Transverse colon (tissue), 4 donors: ENCODE measurements around the gene TMEM178B. TPM values are rescaled to one million over a fixed set of nuclear protein-coding genes. Genes with fewer than 3 reads are reported as not detected.

Source experiments
- DNase-seq: peaks from one replicate; pipeline ENCODE4 v3.0.0-alpha.2; 2019
- H3K27ac ChIP-seq, 4 donors: fragments of 200-600 bp; sonication (generic); 2 replicates each; pipeline ENCODE4 v1.5.1; 2016 to 2018; ENCODE audit warnings: inconsistent platforms in 4 of 4
- H3K27me3 ChIP-seq: fragments of 200-600 bp; sonication (generic); 2 replicates; pipeline ENCODE4 v1.5.1; 2017; ENCODE audit warnings: inconsistent platforms
- H3K36me3 ChIP-seq, 4 donors: fragments of 200-600 bp; sonication (generic); 2 replicates each; pipeline ENCODE4 v1.5.1; 2017 to 2019; ENCODE audit warnings: inconsistent platforms in 4 of 4
- H3K4me1 ChIP-seq, 4 donors: fragments of 200-600 bp; sonication (generic); 2 replicates each; pipeline ENCODE4 v1.5.1; 2017 to 2020; ENCODE audit warnings: inconsistent platforms in 4 of 4
- H3K4me3 ChIP-seq, 4 donors: fragments of 200-600 bp; sonication (generic); 1 replicate in 1 of 4; 2 replicates in 3 of 4; pipeline versions ENCODE4 v1.5.1 to v1.6.1; 2017 to 2019; ENCODE audit warnings: inconsistent platforms in 4 of 4
- H3K9me3 ChIP-seq, 2 donors: fragments of 200-600 bp; sonication (generic); 2 replicates each; pipeline ENCODE4 v1.5.1; 2017 to 2019; ENCODE audit warnings: inconsistent platforms in 2 of 2
- EP300 ChIP-seq: sonication (generic); formaldehyde crosslinking; IDR thresholded peaks from one replicate; pipeline ENCODE4 v1.6.1; 2017; ENCODE audit warnings: antibody characterized with exemption, low read depth
- POLR2A ChIP-seq: fragments of 450-650 bp; IDR thresholded peaks from one replicate; pipeline ENCODE4 v1.6.1; 2016; ENCODE audit warnings: antibody characterized with exemption, mild to moderate bottlenecking, moderate library complexity
- POLR2AphosphoS5 ChIP-seq, 3 donors: sonication (generic); formaldehyde crosslinking; IDR thresholded peaks; one replicate each; pipeline ENCODE4 v1.6.1; 2016; ENCODE audit warnings: antibody characterized with exemption in 3 of 3
- WGBS, 2 donors: methylation state at CpG; one replicate each; pipeline ENCODE4 v1.1.5; 2018; ENCODE audit warnings: low coverage in 1 of 2; 5-methylcytosine and 5-hydroxymethylcytosine counted together
- in situ Hi-C, 4 donors: fragments of 200-750 bp; cut with MboI; loops; one replicate each; pipeline versions ENCODE4 v1.15.0 to v1.15.1; 2017; ENCODE audit warnings: low sequenced_read_pairs in 3 of 4, low pct_ligation_motif_present in 1 of 4, low pct_unique_long_range_greater_than_20kb in 1 of 4
- intact Hi-C: fragments of 100-400 bp; cut with DNase I; formaldehyde crosslinking; loops from one replicate; pipeline ENCODE4 v1.15.1; 2023; ENCODE audit warnings: low total_unique reads
- total RNA-seq, 4 donors: library from RNA; depleted of rRNA; stranded (reverse); fragments of >200 nt; gene quantifications; one replicate each; pipeline ENCODE4 v1.1.0, GENCODE V29; 2016
- TF ChIP-seq, protein P1 (sequence below), 5 experiments: fragments of 200-600 bp in 3 of 5; fragments of 450-650 bp in 2 of 5; sonication (generic) in 3 of 5; IDR thresholded peaks; 1 replicate in 2 of 5; 2 replicates in 3 of 5; pipeline ENCODE4 v1.5.1; 2016 to 2017; ENCODE audit warnings: antibody characterized with exemption in 5 of 5, inconsistent platforms in 3 of 5, mild to moderate bottlenecking in 2 of 5, moderate library complexity in 1 of 5

Gene TMEM178B
- total RNA-seq, 4 donors from 2014 or later, result 0.32 to 0.82 (median 0.39) TPM

DNA sequence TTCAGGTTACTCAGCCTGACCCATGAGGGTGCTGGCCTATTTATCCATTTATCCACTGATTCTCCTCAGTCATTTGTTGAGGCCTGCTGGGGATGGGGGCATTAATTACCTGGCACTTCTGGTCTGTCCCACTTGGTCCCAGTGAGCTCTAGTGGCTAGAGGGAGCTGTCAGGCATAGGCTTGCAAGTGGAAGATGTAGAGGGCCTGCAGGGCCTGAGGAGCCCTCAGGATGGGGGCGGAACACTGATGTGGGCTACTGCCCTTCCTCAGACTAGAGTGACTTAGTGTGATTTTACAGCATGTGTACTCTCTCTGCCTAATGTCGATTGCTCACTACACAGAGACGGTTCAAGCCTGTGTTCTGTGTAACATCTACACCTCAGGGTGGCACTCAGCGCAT, 45.3 kb downstream of the TMEM178B start:
- Histone ChIP-seq H3K27ac (no peak overlapping the region), H3K9me3 (no peaks in the 10 kb centered on the region), H3K4me3 (no peak overlapping the region), H3K4me1 (no peaks in the 10 kb centered on the region), H3K27me3 (no peaks in the 10 kb centered on the region), H3K36me3 (no peaks in the 10 kb centered on the region)
- WGBS, 2 donors, result 88% methylated on average over 4 of the region's 4 CpGs; no CpG with 5 or more reads in 1 of the 2 donors
- in situ Hi-C loops, result no loop called here
- no peak for DNase-seq
- intact Hi-C loops, result no loop called here
- no peak for TF ChIP-seq POLR2A
- TF ChIP-seq, protein P1, sequence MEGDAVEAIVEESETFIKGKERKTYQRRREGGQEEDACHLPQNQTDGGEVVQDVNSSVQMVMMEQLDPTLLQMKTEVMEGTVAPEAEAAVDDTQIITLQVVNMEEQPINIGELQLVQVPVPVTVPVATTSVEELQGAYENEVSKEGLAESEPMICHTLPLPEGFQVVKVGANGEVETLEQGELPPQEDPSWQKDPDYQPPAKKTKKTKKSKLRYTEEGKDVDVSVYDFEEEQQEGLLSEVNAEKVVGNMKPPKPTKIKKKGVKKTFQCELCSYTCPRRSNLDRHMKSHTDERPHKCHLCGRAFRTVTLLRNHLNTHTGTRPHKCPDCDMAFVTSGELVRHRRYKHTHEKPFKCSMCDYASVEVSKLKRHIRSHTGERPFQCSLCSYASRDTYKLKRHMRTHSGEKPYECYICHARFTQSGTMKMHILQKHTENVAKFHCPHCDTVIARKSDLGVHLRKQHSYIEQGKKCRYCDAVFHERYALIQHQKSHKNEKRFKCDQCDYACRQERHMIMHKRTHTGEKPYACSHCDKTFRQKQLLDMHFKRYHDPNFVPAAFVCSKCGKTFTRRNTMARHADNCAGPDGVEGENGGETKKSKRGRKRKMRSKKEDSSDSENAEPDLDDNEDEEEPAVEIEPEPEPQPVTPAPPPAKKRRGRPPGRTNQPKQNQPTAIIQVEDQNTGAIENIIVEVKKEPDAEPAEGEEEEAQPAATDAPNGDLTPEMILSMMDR (IDR thresholded peaks at IDR 0.05), result no peak
- no peak for TF ChIP-seq POLR2AphosphoS5 (IDR thresholded peaks at IDR 0.05)
- TF ChIP-seq EP300, result no peak

DNA sequence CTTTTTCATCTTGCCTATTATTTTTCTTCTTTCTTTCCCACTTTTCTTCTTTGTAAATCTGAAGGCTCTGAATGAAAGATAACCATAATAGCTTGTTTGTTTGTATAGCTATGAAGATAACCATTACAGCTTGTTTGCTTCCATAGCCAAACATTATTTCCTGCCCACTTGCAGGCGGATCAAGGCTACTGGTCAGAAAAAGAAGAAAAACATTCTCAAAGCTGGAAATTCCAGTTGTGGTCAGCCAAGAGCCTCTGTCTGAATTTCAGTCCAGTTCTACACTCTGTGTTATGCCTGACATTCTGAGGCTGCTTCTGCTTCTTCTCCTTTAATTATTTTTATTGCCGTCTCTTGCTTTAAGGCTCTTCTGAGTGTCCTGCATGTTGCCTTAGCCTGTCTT, 48.9 kb downstream of the TMEM178B start:
- H3K36me3 ChIP-seq, result no peaks in the 10 kb centered on the region

DNA sequence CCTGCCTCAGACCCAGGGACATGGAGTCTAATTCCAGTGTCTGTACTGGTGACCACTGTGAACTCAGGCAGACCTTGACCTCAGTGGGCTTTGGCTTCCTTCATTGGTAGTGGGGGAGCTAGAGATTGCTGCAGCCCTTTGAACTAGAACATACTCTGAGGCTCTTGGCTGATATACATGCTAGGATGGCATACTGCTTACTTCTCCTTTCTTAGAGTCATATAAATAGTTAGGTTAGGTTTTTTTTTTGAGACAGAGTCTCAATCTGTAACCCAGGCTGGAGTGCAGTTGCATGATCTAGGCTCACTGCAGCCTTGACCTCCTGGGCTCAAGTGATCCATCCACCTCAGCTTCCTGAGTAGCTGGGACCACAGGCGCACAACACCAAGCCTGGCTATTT, 49.7 kb downstream of the TMEM178B start:
- no peak for DNase-seq
- Histone ChIP-seq H3K4me3 (no peak overlapping the region), H3K9me3 (no peaks in the 10 kb centered on the region), H3K27ac (no peak overlapping the region), H3K4me1 (no peaks in the 10 kb centered on the region), H3K27me3 (no peaks in the 10 kb centered on the region), H3K36me3 (no peaks in the 10 kb centered on the region)
- in situ Hi-C loops, result no loop called here
- intact Hi-C loops, result no loop called here
- 100% methylated on average over 1 of the region's 1 CpG; no CpG with 5 or more reads in 1 of the 2 donors for WGBS, 2 donors
- TF ChIP-seq EP300 (no peak), POLR2AphosphoS5 (IDR thresholded peaks at IDR 0.05) (no peak), POLR2A (no peak)
- TF ChIP-seq, protein P1 (IDR thresholded peaks at IDR 0.05), result no peak

More for the DNA sequence above, 48.9 kb downstream of the TMEM178B start:
- intact Hi-C loops, result no loop called here
- Histone ChIP-seq H3K4me3 (no peak overlapping the region), H3K9me3 (no peaks in the 10 kb centered on the region), H3K27ac (no peak overlapping the region), H3K27me3 (no peaks in the 10 kb centered on the region), H3K4me1 (no peaks in the 10 kb centered on the region)
- no peak for DNase-seq
- no peak for TF ChIP-seq POLR2A
- no peak for TF ChIP-seq POLR2AphosphoS5 (IDR thresholded peaks at IDR 0.05)
- TF ChIP-seq, protein P1 (IDR thresholded peaks at IDR 0.05), result no peak
- no peak for TF ChIP-seq EP300
- in situ Hi-C loops, result no loop called here
- WGBS, 2 donors, result 49 to 63% methylated on average over 2 of the region's 2 CpGs

DNA sequence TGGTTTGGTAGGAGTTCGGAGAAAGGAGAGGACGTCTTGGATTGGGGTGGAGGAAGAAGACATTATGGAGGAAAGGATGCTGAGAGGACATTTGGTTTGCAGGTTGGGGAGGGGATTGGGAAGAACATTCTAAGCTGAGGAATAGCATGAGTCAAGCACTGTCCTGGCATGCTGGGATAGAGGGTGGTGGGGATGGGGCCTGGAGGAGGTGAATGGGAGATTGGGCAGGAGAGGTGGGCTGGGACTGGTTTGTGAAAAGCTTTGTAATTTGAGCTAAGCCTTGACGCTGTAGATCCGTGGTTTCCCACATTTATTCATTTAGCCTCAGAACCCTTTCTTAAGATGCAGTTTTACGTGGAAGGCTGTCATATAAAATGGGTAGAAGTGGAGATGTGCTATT, 52.2 kb downstream of the TMEM178B start:
- no peaks in the 10 kb centered on the region for H3K9me3 ChIP-seq
- H3K4me3 ChIP-seq, result no peak overlapping the region
- no peak for TF ChIP-seq EP300
- intact Hi-C loops, result no loop called here
- no peaks in the 10 kb centered on the region for H3K4me1 ChIP-seq
- H3K27ac ChIP-seq, result no peak overlapping the region
- no peak for DNase-seq
- in situ Hi-C loops, result no loop called here
- WGBS, 2 donors, result 75 to 76% methylated on average over 5 of the region's 5 CpGs
- no peaks in the 10 kb centered on the region for H3K36me3 ChIP-seq
- no peaks in the 10 kb centered on the region for H3K27me3 ChIP-seq

DNA sequence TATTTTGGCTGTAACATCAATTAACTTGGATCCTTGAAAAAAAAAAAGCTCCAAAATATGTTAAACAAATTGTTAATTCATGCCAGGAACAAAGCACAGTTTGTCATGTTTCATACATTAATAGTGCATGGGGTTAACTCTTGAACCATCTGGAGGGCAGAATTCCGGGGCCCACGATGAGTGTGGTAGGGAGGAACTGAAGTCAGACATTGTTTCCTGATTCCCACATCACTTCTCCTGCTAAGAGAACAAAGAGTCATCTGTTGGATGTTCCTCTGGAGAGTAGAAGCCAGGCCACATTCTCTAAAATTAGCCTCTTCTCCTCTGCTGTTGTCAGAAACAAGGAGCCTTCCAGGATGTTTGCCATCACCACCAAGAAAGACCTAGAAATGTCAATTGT, 54.6 kb downstream of the TMEM178B start:
- DNase-seq, result no peak
- Histone ChIP-seq H3K4me3 (no peak overlapping the region), H3K9me3 (no peaks in the 10 kb centered on the region), H3K27me3 (no peaks in the 10 kb centered on the region), H3K27ac (no peak overlapping the region), H3K4me1 (no peaks in the 10 kb centered on the region), H3K36me3 (no peaks in the 10 kb centered on the region)
- intact Hi-C loops (no loop called here), in situ Hi-C loops (no loop called here)
- WGBS, 2 donors, result 40 to 46% methylated on average over 1 to 2 of the region's 2 CpGs
- TF ChIP-seq, protein P1 (IDR thresholded peaks at IDR 0.05), result no peak
- TF ChIP-seq POLR2A, result no peak
- no peak for TF ChIP-seq EP300
- no peak for TF ChIP-seq POLR2AphosphoS5 (IDR thresholded peaks at IDR 0.05)
